ENCODE data around the gene IL18RAP.

Gene IL18RAP

GRCh38 chr2:102424754-102425153, 1.8 kb downstream of the IL18RAP start:
- no peak for DNase-seq

DNA sequence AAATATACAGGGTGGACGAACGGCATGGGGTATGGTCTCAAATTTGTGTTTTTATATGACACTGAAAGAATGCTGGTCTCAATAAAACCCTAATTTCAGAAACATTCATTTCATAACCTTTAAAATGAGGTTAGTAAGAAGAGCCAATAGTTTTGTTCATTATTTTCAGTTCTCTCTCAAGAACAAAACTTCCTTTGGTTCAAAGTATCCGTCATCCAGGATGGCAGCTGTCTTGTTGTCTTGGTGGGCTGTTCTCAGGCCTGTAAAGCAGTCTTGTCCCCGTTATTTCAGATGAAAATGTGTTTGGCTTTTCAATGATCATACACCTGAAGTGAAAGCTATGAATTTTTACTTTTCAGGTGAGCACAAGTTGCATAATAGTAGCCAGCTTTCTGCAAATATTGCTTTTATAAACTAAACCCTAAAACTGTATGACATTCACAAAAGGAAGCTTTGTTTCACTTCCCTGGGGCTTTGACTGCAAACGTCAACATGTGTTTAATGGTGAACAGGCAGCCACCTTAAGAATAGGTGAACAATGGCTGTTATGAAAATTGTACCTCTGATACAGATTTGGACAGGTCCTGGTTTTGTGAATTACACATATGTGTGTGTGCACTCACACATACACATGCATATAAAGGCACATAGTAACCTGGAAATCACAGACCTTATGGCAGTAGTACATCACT, 2.6 kb downstream of the IL18RAP start:
- no peak for DNase-seq

DNA sequence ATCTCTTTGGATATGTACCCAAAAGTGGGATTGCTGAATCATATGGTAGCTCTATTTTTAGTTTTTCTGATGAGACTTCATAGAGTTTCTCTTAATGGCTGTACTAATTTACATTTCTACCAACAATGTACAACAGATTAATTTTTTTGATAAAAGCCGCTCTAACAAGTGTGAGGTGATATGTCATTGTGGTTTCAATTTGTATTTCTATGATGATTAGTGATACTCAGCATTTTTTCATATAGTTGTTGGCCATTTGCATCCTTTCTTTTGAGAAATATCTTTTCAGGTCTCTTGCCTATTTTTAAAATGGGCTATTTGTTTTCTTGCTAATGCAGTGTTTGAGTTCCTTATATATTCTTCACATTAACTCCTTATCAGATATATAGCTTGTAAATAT, 4.3 kb downstream of the IL18RAP start:
- no peak for DNase-seq

DNA sequence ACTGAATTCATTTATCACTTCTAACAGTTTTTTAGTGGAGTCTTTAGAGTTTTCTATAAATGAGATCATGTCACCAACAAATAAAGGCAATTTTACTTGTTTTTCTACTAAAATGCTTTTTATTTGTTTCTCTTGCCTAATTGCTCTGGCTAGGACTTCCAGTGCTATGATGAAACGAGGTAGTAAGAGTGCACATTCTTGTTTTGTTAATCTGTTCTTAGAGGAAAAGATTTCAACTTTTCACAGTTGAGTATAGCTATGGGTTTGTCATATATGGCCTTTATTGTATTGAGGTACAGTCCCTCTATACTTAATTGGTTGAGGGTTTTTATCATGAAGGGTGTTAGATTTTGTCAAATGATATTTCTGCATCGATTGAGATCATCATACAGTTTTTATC, 5.6 kb downstream of the IL18RAP start:
- DNase-seq: no peak

- DNase-seq: no peak
Observed at GRCh38 chr2:102432386-102432785, 9.4 kb downstream of the IL18RAP start.

GRCh38 chr2:102433973-102434654, 11.2 kb downstream of the IL18RAP start:
- DNase-seq: no peak

- no peak for DNase-seq
Observed at GRCh38 chr2:102434655-102435381, 11.9 kb downstream of the IL18RAP start.

DNA sequence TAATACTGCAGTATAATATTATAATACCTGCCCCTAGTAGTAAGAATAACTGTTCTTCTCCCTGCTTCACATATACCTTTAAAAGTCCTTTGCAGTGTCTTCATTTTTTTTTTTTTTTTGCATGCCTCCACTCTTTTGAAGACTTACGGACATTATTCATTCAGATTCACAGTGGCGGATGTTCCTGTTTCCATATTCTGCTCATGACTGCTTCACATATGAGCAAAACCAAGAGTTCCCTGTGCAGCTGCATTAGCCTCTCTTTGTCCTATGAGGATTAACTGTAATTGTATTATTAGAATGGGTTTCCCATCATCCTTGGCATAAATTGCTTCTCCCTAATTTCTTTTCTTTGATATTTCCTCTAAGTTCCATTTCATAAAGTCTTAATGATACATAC, 12.8 kb downstream of the IL18RAP start:
- no peak for DNase-seq

- DNase-seq: no peak
Observed at GRCh38 chr2:102436323-102436722, 13.4 kb downstream of the IL18RAP start.

GRCh38 chr2:102437122-102437521, 14.2 kb downstream of the IL18RAP start:
- DNase-seq: no peak

DNA sequence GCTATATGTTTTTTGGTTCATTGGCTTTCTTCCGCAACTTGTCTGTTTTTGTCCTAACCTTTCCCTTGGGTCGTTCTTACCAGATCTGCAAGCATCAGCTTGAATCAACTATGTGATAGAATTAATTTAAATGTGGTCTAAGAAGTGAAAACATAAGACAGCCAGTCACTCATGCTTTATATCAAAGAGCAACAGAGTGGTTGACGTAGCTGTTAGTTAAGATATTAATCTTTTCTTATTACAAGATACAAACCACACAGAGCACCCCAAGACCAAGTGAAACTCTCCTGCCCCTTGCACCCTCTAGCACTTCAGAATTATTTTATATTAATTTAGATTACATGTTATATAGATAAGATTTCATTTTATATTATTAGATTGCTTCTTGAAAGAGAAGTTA, 15.2 kb downstream of the IL18RAP start:
- DNase-seq: no peak

DNA sequence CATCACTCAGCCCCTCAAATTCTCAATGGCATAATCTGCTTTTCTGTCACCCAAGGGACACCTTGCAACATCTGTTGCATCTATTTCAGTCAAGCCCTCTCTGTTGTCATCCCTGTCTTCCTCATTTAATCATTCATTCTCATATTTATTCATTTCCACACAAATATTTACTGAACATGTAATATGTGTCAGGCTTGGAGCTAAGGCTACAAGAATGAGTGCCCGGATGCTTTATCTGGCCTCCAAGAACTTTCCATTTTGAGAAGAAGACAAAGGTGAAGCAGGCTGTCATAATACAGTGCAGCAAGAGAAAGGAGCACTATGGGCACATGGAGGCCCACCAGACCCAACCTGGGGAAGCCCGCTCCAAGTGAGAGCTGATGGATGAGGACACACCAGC, 15.6 kb downstream of the IL18RAP start:
- no peak for DNase-seq

- DNase-seq: no peak
Observed at GRCh38 chr2:102439065-102439695, 16.2 kb downstream of the IL18RAP start.

DNA sequence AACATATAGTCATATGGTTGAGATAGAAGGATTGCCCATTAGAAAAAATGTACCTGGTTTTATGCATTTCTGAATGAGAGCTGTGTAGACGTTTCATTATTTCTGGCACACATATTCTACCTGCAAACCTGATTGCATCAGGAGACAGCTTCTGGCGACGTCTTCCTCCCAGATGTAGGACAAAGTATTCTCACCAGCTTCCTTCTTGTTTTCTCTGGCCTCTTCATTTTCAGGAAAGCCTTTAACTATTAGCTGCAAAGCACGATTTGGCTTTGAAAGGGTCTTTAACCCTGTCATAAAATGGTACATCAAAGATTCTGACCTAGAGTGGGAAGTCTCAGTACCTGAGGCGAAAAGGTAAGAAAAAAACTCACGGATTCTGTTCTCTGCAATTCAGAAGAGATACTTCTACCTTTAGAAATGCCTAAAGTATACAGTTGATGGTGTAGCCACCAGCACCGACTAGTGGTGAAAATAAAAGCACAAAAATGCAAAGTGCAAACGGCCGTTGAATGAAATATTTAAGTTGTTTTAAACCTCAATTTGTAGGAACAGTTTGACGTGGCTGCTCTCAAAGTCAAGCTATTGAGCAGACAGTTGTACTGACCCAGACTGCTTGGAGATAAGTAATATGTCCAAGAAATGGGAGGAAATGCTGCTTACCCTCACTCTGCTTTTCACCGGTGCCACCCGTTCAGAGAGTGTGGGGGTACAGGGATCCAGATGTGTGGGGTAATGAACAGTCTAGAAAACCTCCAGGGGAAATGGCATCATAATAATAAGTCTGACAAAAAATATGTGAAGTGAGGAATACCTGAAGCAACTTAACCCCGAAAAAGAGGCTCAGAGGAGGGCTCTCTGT, 20.2 kb downstream of the IL18RAP start:
- DNase-seq: peak; percentile 50 to 65

DNA sequence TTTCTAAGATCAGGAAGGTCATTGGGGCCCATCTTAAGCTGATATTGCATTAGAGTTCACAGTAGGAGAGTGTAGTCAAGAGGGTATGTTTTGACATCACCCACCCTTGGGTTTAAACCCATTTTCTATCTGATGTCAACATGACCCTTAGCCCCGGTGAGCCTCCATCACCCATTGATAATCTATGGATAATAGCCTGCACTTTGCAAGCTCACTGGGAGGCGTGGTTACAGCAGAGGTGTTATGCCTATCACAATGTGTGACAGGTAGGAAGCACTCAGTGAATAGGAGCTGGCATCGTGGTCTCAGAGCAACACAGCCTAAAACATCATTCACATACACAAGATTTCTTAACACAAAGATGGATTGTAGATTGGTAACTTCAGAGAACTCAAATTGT, 21.3 kb downstream of the IL18RAP start:
- no peak for DNase-seq

DNA sequence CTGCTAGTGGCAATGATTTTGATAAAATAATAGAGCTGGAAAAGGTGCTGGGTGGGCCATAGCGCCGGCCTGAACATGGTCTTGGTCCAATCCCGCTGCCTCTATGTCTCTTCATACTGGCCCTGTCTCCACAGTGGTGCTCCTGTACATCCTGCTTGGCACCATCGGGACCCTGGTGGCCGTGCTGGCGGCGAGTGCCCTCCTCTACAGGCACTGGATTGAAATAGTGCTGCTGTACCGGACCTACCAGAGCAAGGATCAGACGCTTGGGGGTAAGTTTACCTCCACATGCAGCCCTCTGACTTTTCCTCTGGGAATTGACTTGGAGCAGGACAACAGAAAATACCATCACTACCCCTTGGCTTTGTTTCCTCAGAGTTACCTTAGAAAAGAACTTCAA, 24.0 kb downstream of the IL18RAP start:
- DNase-seq: no peak

DNA sequence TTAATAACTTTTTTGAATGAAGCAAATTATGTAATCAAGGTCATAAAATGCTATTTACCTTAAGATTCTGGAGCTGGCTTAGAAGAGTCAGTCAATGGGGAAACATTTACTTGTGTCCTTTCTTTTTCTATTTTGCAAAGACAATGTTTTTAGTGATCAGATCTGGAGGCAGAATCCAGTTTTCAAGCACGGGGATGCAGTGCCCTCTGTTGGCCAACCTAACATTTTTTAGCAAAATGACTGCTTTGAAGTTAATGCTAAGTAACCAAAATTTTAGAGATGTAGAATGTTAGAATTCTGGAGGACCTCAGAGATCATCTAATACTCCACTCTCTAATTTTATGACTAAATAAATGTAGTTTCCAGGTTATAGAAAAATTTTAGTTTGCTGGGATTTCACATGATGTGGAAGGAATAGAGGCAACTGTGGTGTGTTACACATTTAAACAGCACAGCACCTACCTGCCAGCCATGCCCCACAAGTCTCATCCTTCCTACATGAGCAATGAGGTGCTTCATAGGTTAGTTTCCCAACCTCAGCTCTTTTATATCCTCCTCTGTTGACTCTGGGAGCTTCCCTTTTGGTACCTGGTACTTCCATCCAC, 26.5 kb downstream of the IL18RAP start:
- peak; percentile 47 to 76 for DNase-seq

GRCh38 chr2:102451968-102452367, 29.0 kb downstream of the IL18RAP start:
- no peak for DNase-seq

- DNase-seq: no peak
Observed at GRCh38 chr2:102453501-102453900, 30.5 kb downstream of the IL18RAP start.

DNA sequence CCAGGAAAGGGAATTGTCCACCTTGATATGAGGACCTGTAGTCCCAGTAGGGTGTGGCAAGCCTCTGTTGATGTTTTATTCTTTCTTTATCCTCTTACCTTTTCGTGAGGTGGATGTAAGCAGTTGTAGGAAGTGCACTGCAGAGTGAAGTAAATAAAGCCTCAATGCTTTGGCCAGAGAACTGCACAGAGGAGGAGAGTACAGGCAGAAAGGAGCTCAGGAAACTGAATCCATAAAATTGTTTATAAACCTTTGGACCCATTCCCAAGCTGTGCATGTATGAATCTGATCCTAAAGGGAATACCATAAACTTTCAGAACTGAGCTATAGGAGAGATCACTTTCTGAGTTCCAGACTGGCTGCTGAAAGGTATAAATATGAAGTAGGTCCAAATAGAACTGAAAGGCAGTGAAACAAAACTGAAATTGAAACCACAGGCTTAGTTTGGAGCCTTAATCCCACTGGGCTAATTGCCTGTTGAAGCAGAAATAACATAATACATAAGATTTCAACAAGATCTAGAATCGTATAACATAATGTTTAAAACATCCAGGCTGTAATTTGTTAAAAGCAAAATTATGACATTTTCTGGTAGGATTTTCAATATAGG, 32.2 kb downstream of the IL18RAP start:
- no peak for DNase-seq

DNA sequence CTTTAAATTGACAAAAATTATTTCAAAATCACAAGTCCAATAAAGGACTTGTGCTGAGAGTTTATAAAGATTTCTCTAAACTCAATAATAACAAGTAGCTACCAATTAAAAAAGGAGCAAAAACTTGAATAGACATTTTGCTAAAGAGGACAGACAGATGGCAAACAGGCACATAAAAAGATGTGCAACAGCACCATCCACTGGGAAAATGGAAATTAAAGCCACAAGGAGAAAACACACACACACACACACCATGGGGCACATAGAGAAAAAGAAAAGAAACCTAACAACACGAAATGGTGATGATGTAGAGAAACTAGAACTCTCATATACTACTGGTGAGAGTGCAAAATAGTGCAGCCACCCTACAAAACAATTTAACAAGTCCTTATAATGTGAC, 37.5 kb downstream of the IL18RAP start:
- DNase-seq: no peak

DNA sequence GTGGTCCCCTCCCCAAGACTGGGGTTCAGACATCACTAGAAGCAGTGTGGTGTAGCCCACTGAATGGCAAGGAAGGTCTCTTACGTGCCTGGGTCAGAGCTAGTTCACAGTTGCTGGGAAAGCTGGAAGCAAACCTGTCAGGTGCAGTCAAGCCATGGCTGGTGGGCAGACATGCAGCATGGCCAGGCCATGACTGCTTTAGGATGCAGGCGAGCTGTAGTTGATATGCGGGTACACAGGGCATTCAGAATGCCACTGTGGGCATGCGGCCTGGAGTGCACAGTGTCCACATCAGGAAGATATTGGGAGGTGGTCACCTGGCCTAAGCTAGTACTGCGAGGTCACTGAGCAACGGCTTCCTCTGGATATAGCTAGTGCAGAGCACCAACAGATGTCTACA, 38.2 kb downstream of the IL18RAP start:
- no peak for DNase-seq

All from activated CD4-positive, alpha-beta T cell treated with anti-CD3 and anti-CD28 coated beads for 4 hours (primary cell).